HUES6 (cell line): ENCODE data around the gene CA11.

Source experiments
- H3K27ac ChIP-seq: 2 replicates; pipeline ENCODE4 v1.7.0; 2013; ENCODE audit warnings: low read depth, mild to moderate bottlenecking, low read length, inconsistent platforms
- H3K27me3 ChIP-seq: 2 replicates; pipeline ENCODE4 v1.6.1; 2013; ENCODE audit warnings: low read length; ENCODE audit not compliant: control insufficient read depth, insufficient read depth
- H3K36me3 ChIP-seq: 2 replicates; pipeline ENCODE4 v1.6.1; 2013; ENCODE audit warnings: low read length; ENCODE audit not compliant: control insufficient read depth, insufficient read depth
- H3K4me1 ChIP-seq: 2 replicates; pipeline ENCODE4 v1.6.1; 2013; ENCODE audit warnings: low read length; ENCODE audit not compliant: control insufficient read depth, insufficient read depth
- H3K4me3 ChIP-seq: 2 replicates; pipeline ENCODE4 v1.5.1; 2013; ENCODE audit warnings: low read depth, low read length
- H3K9ac ChIP-seq: one replicate; pipeline ENCODE4 v1.6.1; 2013; ENCODE audit warnings: mild to moderate bottlenecking, low read length
- H3K9me3 ChIP-seq: 2 replicates; pipeline ENCODE4 v1.6.1; 2013; ENCODE audit warnings: low read depth, low read length; ENCODE audit not compliant: control insufficient read depth, insufficient read depth

The CA11 gene

GRCh38 chr19:48656840-48657474 lies 11.0 kb upstream of the CA11 start:
- H3K27ac ChIP-seq, result no peak overlapping the region; the same call in 1 of the 2 replicates
- H3K4me3 ChIP-seq, result no peak overlapping the region
- no peaks in the 10 kb centered on the region for H3K9me3 ChIP-seq
- H3K4me1 ChIP-seq, result peaks cover 13% of the 10 kb centered on the region
- peak overlapping the region; percentile 3 for H3K9ac ChIP-seq
- H3K27me3 ChIP-seq, result no peaks in the 10 kb centered on the region
- no peaks in the 10 kb centered on the region for H3K36me3 ChIP-seq

GRCh38 chr19:48654299-48655059 lies 8.5 kb upstream of the CA11 start:
- no peaks in the 10 kb centered on the region for H3K27me3 ChIP-seq
- H3K4me1 ChIP-seq, result peaks cover 13% of the 10 kb centered on the region
- H3K4me3 ChIP-seq, result no peak overlapping the region
- peaks cover 5% of the 10 kb centered on the region; the same call in 1 of the 2 replicates for H3K9me3 ChIP-seq
- H3K27ac ChIP-seq, result no peak overlapping the region
- H3K36me3 ChIP-seq, result no peaks in the 10 kb centered on the region
- H3K9ac ChIP-seq, result no peak overlapping the region

- no peaks in the 10 kb centered on the region for H3K36me3 ChIP-seq
- no peak overlapping the region for H3K9ac ChIP-seq
- peaks cover 9% of the 10 kb centered on the region for H3K4me1 ChIP-seq
- H3K27me3 ChIP-seq, result no peaks in the 10 kb centered on the region
- H3K9me3 ChIP-seq, result peaks cover 5% of the 10 kb centered on the region; the same call in 1 of the 2 replicates
- no peak overlapping the region for H3K4me3 ChIP-seq
- H3K27ac ChIP-seq, result no peak overlapping the region
Observed at GRCh38 chr19:48651683-48652048, 5.7 kb upstream of the CA11 start.

DNA sequence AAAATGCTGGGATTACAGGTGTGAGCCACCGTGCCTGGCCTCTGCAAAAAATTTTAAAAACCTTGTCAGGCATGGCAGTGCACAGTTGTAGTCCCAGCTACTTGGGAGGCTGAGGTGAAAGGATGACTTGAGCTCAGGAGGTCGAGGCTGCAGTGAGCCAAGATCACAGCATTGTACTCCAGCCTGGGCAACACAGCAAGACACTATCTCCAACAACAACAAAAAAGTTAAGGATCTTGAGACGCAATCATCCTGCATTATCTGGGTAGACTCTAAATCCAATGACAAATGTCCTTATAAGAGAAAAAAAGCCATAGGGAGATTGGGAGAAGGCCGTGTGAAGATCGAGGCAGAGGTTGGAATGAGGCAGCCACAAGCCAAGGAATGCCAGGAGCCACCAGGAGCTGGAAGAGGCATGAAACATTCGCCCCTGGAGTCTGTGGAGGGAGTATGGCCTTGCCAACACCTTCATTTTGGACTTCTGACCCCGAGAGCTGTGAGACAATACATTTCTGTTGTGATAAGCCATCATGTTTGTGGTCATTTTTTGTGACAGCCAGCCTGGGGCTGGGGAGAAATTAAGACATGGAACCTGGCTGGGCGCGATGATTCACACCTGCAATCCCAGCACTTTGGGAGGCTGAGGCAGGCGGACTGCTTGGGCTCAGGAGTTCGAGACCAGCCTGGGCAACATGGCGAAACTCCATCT lies 5.1 kb upstream of the CA11 start:
- H3K9ac ChIP-seq, result no peak overlapping the region
- no peak overlapping the region for H3K4me3 ChIP-seq
- peaks cover 8% of the 10 kb centered on the region; the same call in 1 of the 2 replicates for H3K4me1 ChIP-seq
- no peak overlapping the region for H3K27ac ChIP-seq
- peaks cover 5% of the 10 kb centered on the region; the same call in 1 of the 2 replicates for H3K9me3 ChIP-seq
- H3K36me3 ChIP-seq, result no peaks in the 10 kb centered on the region
- no peaks in the 10 kb centered on the region for H3K27me3 ChIP-seq

DNA sequence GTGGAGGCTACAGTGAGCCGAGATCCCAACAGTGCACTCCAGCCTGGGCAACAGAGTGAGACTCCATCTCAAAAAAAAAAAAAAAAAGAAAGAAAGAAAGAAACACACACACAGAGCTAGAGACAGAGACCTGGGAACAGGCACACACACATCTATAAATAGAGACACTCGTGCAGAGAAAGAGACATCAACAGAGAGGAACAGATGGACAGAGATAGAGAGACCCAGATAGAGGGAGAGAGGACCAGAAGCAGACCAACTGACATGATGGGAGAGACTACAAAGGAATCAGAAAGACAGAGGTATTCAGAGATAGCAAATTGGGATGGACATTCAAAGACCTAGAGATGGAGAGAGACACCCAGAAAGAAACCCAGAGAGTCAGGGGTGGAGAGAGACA lies 2.1 kb upstream of the CA11 start:
- H3K36me3 ChIP-seq, result no peaks in the 10 kb centered on the region

DNA sequence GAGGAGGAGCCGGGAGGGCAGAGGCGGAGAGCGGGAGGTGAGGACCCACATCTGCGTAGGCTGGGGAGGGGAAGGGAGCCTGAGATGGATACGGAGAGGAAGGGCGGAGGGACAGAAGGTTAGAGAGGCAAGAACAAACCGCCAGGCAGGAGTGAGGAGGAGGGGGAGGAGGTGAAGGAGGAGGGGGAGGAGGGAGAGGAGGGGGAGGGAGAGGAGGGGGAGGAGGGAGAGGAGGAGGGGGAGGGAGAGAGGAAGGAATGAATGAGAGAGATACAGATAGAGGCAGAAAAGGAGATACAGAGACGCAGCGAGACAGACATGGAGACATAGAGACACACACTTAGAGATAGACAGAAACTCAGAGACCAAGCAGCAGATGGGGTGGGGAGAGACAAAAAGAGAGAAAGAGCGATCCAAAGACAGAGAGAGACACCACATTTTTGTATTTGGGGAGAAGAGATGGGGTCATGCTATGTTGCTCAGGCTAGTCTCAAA lies 782 bp upstream of the CA11 start:
- no peak overlapping the region for H3K27ac ChIP-seq
- no peak overlapping the region for H3K9ac ChIP-seq
- H3K4me3 ChIP-seq, result peak overlapping the region; percentile 71

More for the DNA sequence above, 2.1 kb upstream of the CA11 start:
- H3K9ac ChIP-seq, result no peak overlapping the region
- no peak overlapping the region for H3K27ac ChIP-seq
- H3K4me1 ChIP-seq, result peaks cover 10% of the 10 kb centered on the region; the same call in 1 of the 2 replicates
- no peaks in the 10 kb centered on the region for H3K27me3 ChIP-seq
- no peak overlapping the region for H3K4me3 ChIP-seq
- peaks cover 5% of the 10 kb centered on the region; the same call in 1 of the 2 replicates for H3K9me3 ChIP-seq

GRCh38 chr19:48645620-48646000 lies 377 bp downstream of the CA11 start:
- Histone ChIP-seq H3K36me3 (no peaks in the 10 kb centered on the region), H3K27me3 (no peaks in the 10 kb centered on the region), H3K9me3 (no peaks in the 10 kb centered on the region), H3K4me1 (peaks cover 10% of the 10 kb centered on the region; the same call in 1 of the 2 replicates), H3K27ac (peak overlapping the region; percentile 7; the same call in 1 of the 2 replicates), H3K4me3 (peak overlapping the region; percentile 71), H3K9ac (peak overlapping the region; percentile 29)

More for the DNA sequence above, 782 bp upstream of the CA11 start:
- H3K9me3 ChIP-seq, result peaks cover 5% of the 10 kb centered on the region; the same call in 1 of the 2 replicates
- no peaks in the 10 kb centered on the region for H3K27me3 ChIP-seq
- no peaks in the 10 kb centered on the region for H3K36me3 ChIP-seq
- peaks cover 10% of the 10 kb centered on the region; the same call in 1 of the 2 replicates for H3K4me1 ChIP-seq

- H3K9me3 ChIP-seq, result no peaks in the 10 kb centered on the region
- no peaks in the 10 kb centered on the region for H3K36me3 ChIP-seq
- H3K4me1 ChIP-seq, result peaks cover 12% of the 10 kb centered on the region
- peak overlapping the region; percentile 29 for H3K9ac ChIP-seq
- H3K27ac ChIP-seq, result peak overlapping the region; percentile 7; the same call in 1 of the 2 replicates
- H3K27me3 ChIP-seq, result peaks cover 1% of the 10 kb centered on the region; the same call in 1 of the 2 replicates
- H3K4me3 ChIP-seq, result peak overlapping the region; percentile 71
Observed at GRCh38 chr19:48644839-48645619, 958 bp downstream of the CA11 start.

DNA sequence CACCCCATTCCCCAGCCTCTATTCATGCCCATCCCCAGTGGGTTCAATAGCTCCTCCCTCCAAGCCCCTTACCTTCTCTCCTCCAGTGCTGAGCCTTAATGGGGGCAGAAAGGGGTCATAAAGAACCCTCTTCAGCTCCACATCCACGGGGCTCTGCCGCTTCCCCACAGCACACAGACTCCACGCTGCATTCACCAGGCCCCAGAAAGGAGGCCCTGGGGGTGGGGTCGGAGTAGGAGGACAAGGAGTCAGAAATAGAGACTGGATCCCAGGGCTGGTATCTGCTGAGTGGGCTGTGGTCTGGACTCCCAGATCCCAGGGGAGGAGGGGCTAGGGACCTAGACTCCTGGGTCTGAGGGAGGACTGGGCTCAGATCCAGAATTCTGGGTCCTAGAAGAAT lies 1.6 kb downstream of the CA11 start:
- Histone ChIP-seq H3K9ac (peak overlapping the region; percentile 29), H3K4me1 (peaks cover 17% of the 10 kb centered on the region), H3K27ac (no peak overlapping the region; the same call in 1 of the 2 replicates), H3K27me3 (peaks cover 5% of the 10 kb centered on the region; the same call in 1 of the 2 replicates), H3K9me3 (no peaks in the 10 kb centered on the region), H3K4me3 (peak overlapping the region; percentile 71), H3K36me3 (no peaks in the 10 kb centered on the region)

- no peak overlapping the region for H3K9ac ChIP-seq
Observed at GRCh38 chr19:48642862-48643261, 3.1 kb downstream of the CA11 start.

More at GRCh38 chr19:48642862-48643261, 3.1 kb downstream of the CA11 start:
- H3K4me1 ChIP-seq, result peaks cover 26% of the 10 kb centered on the region
- H3K27ac ChIP-seq, result no peak overlapping the region
- no peaks in the 10 kb centered on the region for H3K9me3 ChIP-seq
- no peaks in the 10 kb centered on the region for H3K36me3 ChIP-seq
- peaks cover 5% of the 10 kb centered on the region; the same call in 1 of the 2 replicates for H3K27me3 ChIP-seq
- no peak overlapping the region for H3K4me3 ChIP-seq
